Mucosa of rectum (tissue), 2 donors: ENCODE measurements around the gene DDR2.

Source experiments
- H3K27ac ChIP-seq, 2 donors: one replicate each; pipeline ENCODE4 v1.7.0; 2013; ENCODE audit warnings: inconsistent platforms in 2 of 2, low read depth in 2 of 2, low read length in 2 of 2
- H3K27me3 ChIP-seq, 2 donors: one replicate each; pipeline ENCODE4 v1.7.0; 2013; ENCODE audit warnings: low read length in 2 of 2; ENCODE audit not compliant: control insufficient read depth in 2 of 2, insufficient read depth in 2 of 2
- H3K36me3 ChIP-seq, 2 donors: one replicate each; pipeline ENCODE4 v1.7.0; 2013; ENCODE audit warnings: low read length in 2 of 2; ENCODE audit not compliant: control insufficient read depth in 2 of 2, insufficient read depth in 2 of 2
- H3K4me1 ChIP-seq, 2 donors: one replicate each; pipeline ENCODE4 v1.7.0; 2013; ENCODE audit warnings: low read length in 2 of 2, mild to moderate bottlenecking in 1 of 2; ENCODE audit not compliant: control insufficient read depth in 2 of 2, insufficient read depth in 2 of 2
- H3K4me3 ChIP-seq, 2 donors: one replicate each; pipeline ENCODE4 v1.7.0; 2013; ENCODE audit warnings: low read length in 2 of 2
- H3K9ac ChIP-seq, 2 donors: one replicate each; pipeline ENCODE4 v1.7.0; 2013; ENCODE audit warnings: low read length in 2 of 2, low read depth in 1 of 2, mild to moderate bottlenecking in 1 of 2
- H3K9me3 ChIP-seq, 2 donors: one replicate each; pipeline ENCODE4 v1.7.0; 2013; ENCODE audit warnings: low read length in 2 of 2; ENCODE audit not compliant: control insufficient read depth in 2 of 2
- donor health status: healthy.
- donor health status: Normal muscosa, but diverticular disease.

Gene DDR2

GRCh38 chr1:162667381-162668080 lies 35.3 kb downstream of the DDR2 start:
- H3K36me3 ChIP-seq: no peaks in the 10 kb centered on the region
- peaks cover 0 to 2% of the 10 kb centered on the region in 2 donors for H3K4me1 ChIP-seq
- H3K27ac ChIP-seq: no peak overlapping the region
- no peak overlapping the region for H3K9ac ChIP-seq
- H3K27me3 ChIP-seq: no peaks in the 10 kb centered on the region
- no peak overlapping the region for H3K4me3 ChIP-seq
- H3K9me3 ChIP-seq: no peaks in the 10 kb centered on the region

- no peak overlapping the region for H3K9ac ChIP-seq
- H3K4me3 ChIP-seq: no peak overlapping the region
- H3K9me3 ChIP-seq: no peaks in the 10 kb centered on the region
- H3K27ac ChIP-seq: peak overlapping the region; percentile 5 to 16
- no peaks in the 10 kb centered on the region for H3K36me3 ChIP-seq
- no peaks in the 10 kb centered on the region for H3K27me3 ChIP-seq
- H3K4me1 ChIP-seq: no peaks in the 10 kb centered on the region
Measured at GRCh38 chr1:162670928-162671663, 38.8 kb downstream of the DDR2 start.

- no peaks in the 10 kb centered on the region for H3K36me3 ChIP-seq
Measured at GRCh38 chr1:162671664-162672410, 39.6 kb downstream of the DDR2 start.

GRCh38 chr1:162672622-162673260 lies 40.5 kb downstream of the DDR2 start:
- Histone ChIP-seq H3K4me1 (no peaks in the 10 kb centered on the region), H3K4me3 (no peak overlapping the region), H3K9ac (no peak overlapping the region), H3K9me3 (no peaks in the 10 kb centered on the region), H3K27ac (no peak overlapping the region), H3K36me3 (no peaks in the 10 kb centered on the region), H3K27me3 (no peaks in the 10 kb centered on the region)

More at GRCh38 chr1:162671664-162672410, 39.6 kb downstream of the DDR2 start:
- Histone ChIP-seq H3K27ac (no peak overlapping the region), H3K9me3 (no peaks in the 10 kb centered on the region), H3K4me1 (no peaks in the 10 kb centered on the region), H3K9ac (no peak overlapping the region), H3K27me3 (no peaks in the 10 kb centered on the region), H3K4me3 (no peak overlapping the region)

- H3K9me3 ChIP-seq: no peaks in the 10 kb centered on the region
- no peaks in the 10 kb centered on the region for H3K36me3 ChIP-seq
- no peak overlapping the region for H3K27ac ChIP-seq
- no peaks in the 10 kb centered on the region for H3K27me3 ChIP-seq
- H3K4me1 ChIP-seq: no peaks in the 10 kb centered on the region
- H3K9ac ChIP-seq: no peak overlapping the region
- no peak overlapping the region for H3K4me3 ChIP-seq
Measured at GRCh38 chr1:162674034-162674608, 41.9 kb downstream of the DDR2 start.

- Histone ChIP-seq H3K4me1 (no peaks in the 10 kb centered on the region), H3K36me3 (no peaks in the 10 kb centered on the region), H3K27ac (no peak overlapping the region), H3K27me3 (no peaks in the 10 kb centered on the region), H3K9me3 (no peaks in the 10 kb centered on the region), H3K4me3 (no peak overlapping the region), H3K9ac (no peak overlapping the region)
Measured at GRCh38 chr1:162676087-162676486, 43.8 kb downstream of the DDR2 start.

- H3K27me3 ChIP-seq: no peaks in the 10 kb centered on the region
- no peaks in the 10 kb centered on the region for H3K4me1 ChIP-seq
- no peak overlapping the region for H3K4me3 ChIP-seq
- no peaks in the 10 kb centered on the region for H3K9me3 ChIP-seq
- H3K36me3 ChIP-seq: no peaks in the 10 kb centered on the region
- no peak overlapping the region for H3K9ac ChIP-seq
- H3K27ac ChIP-seq: no peak overlapping the region
Measured at GRCh38 chr1:162676750-162677149, 44.5 kb downstream of the DDR2 start.

- Histone ChIP-seq H3K36me3 (no peaks in the 10 kb centered on the region), H3K9me3 (no peaks in the 10 kb centered on the region), H3K27me3 (no peaks in the 10 kb centered on the region), H3K4me1 (no peaks in the 10 kb centered on the region), H3K9ac (no peak overlapping the region), H3K27ac (no peak overlapping the region), H3K4me3 (no peak overlapping the region)
Measured at GRCh38 chr1:162677607-162678371, 45.5 kb downstream of the DDR2 start.

GRCh38 chr1:162678439-162678838 lies 46.2 kb downstream of the DDR2 start:
- no peak overlapping the region for H3K27ac ChIP-seq
- no peaks in the 10 kb centered on the region for H3K36me3 ChIP-seq
- H3K9me3 ChIP-seq: no peaks in the 10 kb centered on the region
- no peaks in the 10 kb centered on the region for H3K4me1 ChIP-seq
- no peak overlapping the region for H3K4me3 ChIP-seq
- no peak overlapping the region for H3K9ac ChIP-seq
- no peaks in the 10 kb centered on the region for H3K27me3 ChIP-seq
